ENCODE measurements around the gene COL8A1. TPM values are rescaled to one million over a fixed set of nuclear protein-coding genes. Genes with fewer than 3 reads are reported as not detected.

COL8A1 gene
- total and polyA plus RNA-seq, 2 donors (not counting 1 experiment from before 2014, with no cell fraction given) = 0.12 TPM; not detected in 1

- no peaks in the 10 kb centered on the region for H3K79me2 ChIP-seq (ENCODE audit: control insufficient read depth, insufficient read depth, low read length)
- CTCF ChIA-PET = no interaction called here
- H3K9me3 ChIP-seq (ENCODE audit: control extremely low read depth in 1 of 3, control insufficient read depth in 2 of 3, insufficient read depth in 1 of 3, low read length in 2 of 3) = no peaks in the 10 kb centered on the region
- DNase-seq = no peak
- H4K20me1 ChIP-seq (ENCODE audit: control insufficient read depth, insufficient read depth, low read length, poor library complexity, severe bottlenecking) = no peaks in the 10 kb centered on the region
- no peak overlapping the region for H3K4me3 ChIP-seq (ENCODE audit: control extremely low read depth in 1 of 5, extremely low read depth in 1 of 5, insufficient read depth in 1 of 5, low read depth in 2 of 5, low read length in 4 of 5)
- H3K27me3 ChIP-seq (replicated peaks in 1 of 4; ENCODE audit: control extremely low read depth in 1 of 4, control insufficient read depth in 3 of 4, insufficient read depth in 4 of 4, low read length in 3 of 4) = peaks cover 0 to 4% (median 0%) of the 10 kb centered on the region in 4 experiments
- intact Hi-C loops (cut with micrococcal nuclease) = no loop called here
- TF ChIP-seq CTCF (IDR thresholded peaks at IDR 0.05) = no peak
- TF ChIP-seq EZH2 (IDR thresholded peaks at IDR 0.05; ENCODE audit: borderline replicate concordance, insufficient read depth, low read depth, low read length, poor library complexity, severe bottlenecking) = no peak
- no peaks in the 10 kb centered on the region for H3K4me1 ChIP-seq (ENCODE audit: control insufficient read depth in 2 of 2, insufficient read depth in 2 of 2, low read length in 2 of 2)
- POLR2A ChIA-PET = no interaction called here
- Mint-ChIP-seq H3K4me3 (no peak overlapping the region), H3K4me1 (no peaks in the 10 kb centered on the region), H3K27me3 (peaks cover 22% of the 10 kb centered on the region), H3K9me3 (ENCODE audit: insufficient read depth) (no peaks in the 10 kb centered on the region), H3K27ac (no peak overlapping the region)
- WGBS (ENCODE audit: insufficient coverage) = no CpG with 5 or more reads among the region's 1 CpG
- no peak overlapping the region for H3K9ac ChIP-seq (ENCODE audit: low read length)
- no peaks in the 10 kb centered on the region for H3K36me3 ChIP-seq (replicated peaks in 1 of 2; ENCODE audit: control extremely low read depth in 1 of 2, control insufficient read depth in 1 of 2, extremely low read depth in 1 of 2, insufficient read depth in 2 of 2, low read length in 1 of 2)
- no peak overlapping the region for H3K27ac ChIP-seq (ENCODE audit: low read length in 2 of 2)
- no peak overlapping the region for H2AFZ ChIP-seq (ENCODE audit: insufficient read depth, low read depth, low read length, poor library complexity, severe bottlenecking)
- H3K4me2 ChIP-seq (replicated peaks; ENCODE audit: low read depth, low read length, poor library complexity, severe bottlenecking) = no peak overlapping the region
- no peak for ATAC-seq (ENCODE audit: low read depth)
Observed at GRCh38 chr3:99630815-99631214, 7.6 kb upstream of the COL8A1 start.

- peaks cover 7 to 11% of the 10 kb centered on the region in 2 donors for H3K4me1 ChIP-seq (ENCODE audit: control insufficient read depth in 2 of 2, insufficient read depth in 2 of 2, low read length in 2 of 2)
- peaks cover 0 to 4% (median 0%) of the 10 kb centered on the region in 3 donors for H3K9me3 ChIP-seq (ENCODE audit: control extremely low read depth in 1 of 3, control insufficient read depth in 2 of 3, insufficient read depth in 1 of 3, low read length in 2 of 3)
- DNase-seq = no peak
- intact Hi-C loops (cut with micrococcal nuclease) = no loop called here
- no peak overlapping the region for H3K9ac ChIP-seq (ENCODE audit: low read length)
- 84% methylated on average over 2 of the region's 7 CpGs for WGBS (ENCODE audit: insufficient coverage)
- no peaks in the 10 kb centered on the region for H3K36me3 ChIP-seq (replicated peaks in 1 of 2; ENCODE audit: control extremely low read depth in 1 of 2, control insufficient read depth in 1 of 2, extremely low read depth in 1 of 2, insufficient read depth in 2 of 2, low read length in 1 of 2)
- H3K79me2 ChIP-seq (ENCODE audit: control insufficient read depth, insufficient read depth, low read length) = no peaks in the 10 kb centered on the region
- Mint-ChIP-seq H3K27me3 (peaks cover 48% of the 10 kb centered on the region), H3K9me3 (ENCODE audit: insufficient read depth) (no peaks in the 10 kb centered on the region), H3K27ac (no peak overlapping the region), H3K4me3 (no peak overlapping the region), H3K4me1 (peaks cover 8% of the 10 kb centered on the region)
- no peak overlapping the region for H2AFZ ChIP-seq (ENCODE audit: insufficient read depth, low read depth, low read length, poor library complexity, severe bottlenecking)
- H3K4me2 ChIP-seq (replicated peaks; ENCODE audit: low read depth, low read length, poor library complexity, severe bottlenecking) = no peak overlapping the region
- ChIA-PET POLR2A (no interaction called here), CTCF (no interaction called here)
- H3K27ac ChIP-seq (ENCODE audit: low read length in 2 of 2) = no peak overlapping the region
- H3K27me3 ChIP-seq (replicated peaks in 1 of 4; ENCODE audit: control extremely low read depth in 1 of 4, control insufficient read depth in 3 of 4, insufficient read depth in 4 of 4, low read length in 3 of 4) = peaks cover 0 to 25% (median 14%) of the 10 kb centered on the region in 4 experiments
- no peak for ATAC-seq (ENCODE audit: low read depth)
- no peak overlapping the region for H3K4me3 ChIP-seq (ENCODE audit: control extremely low read depth in 1 of 5, extremely low read depth in 1 of 5, insufficient read depth in 1 of 5, low read depth in 2 of 5, low read length in 4 of 5)
- no peaks in the 10 kb centered on the region for H4K20me1 ChIP-seq (ENCODE audit: control insufficient read depth, insufficient read depth, low read length, poor library complexity, severe bottlenecking)
- TF ChIP-seq EZH2 (IDR thresholded peaks at IDR 0.05; ENCODE audit: borderline replicate concordance, insufficient read depth, low read depth, low read length, poor library complexity, severe bottlenecking) (no peak), CTCF (IDR thresholded peaks at IDR 0.05) (no peak)
Observed at GRCh38 chr3:99633887-99634558, 4.4 kb upstream of the COL8A1 start.
